HepG2 (cell line): ENCODE measurements around the gene NGRN.

Experiments
- HOXD1 ChIP-seq: sonication (generic); formaldehyde crosslinking; IDR thresholded peaks from 2 replicates; pipeline ENCODE4 v1.5.0; 2020; ENCODE audit warnings: missing genetic modification reagents
- IRF9 ChIP-seq: sonication (generic); formaldehyde crosslinking; IDR thresholded peaks from 2 replicates; pipeline ENCODE4 v1.8.0; 2022; ENCODE audit warnings: missing genetic modification reagents, mild to moderate bottlenecking, borderline replicate concordance
- PCBP2 ChIP-seq: fragments of 200-400 bp; formaldehyde crosslinking; optimal IDR thresholded peaks from 2 replicates; pipeline ENCODE3; 2018; ENCODE audit warnings: low read length, low read depth; ENCODE audit not compliant: poor library complexity, severe bottlenecking
- PRMT3 ChIP-seq: sonication (generic); formaldehyde crosslinking; IDR thresholded peaks from 2 replicates; pipeline ENCODE4 v1.8.1; 2022; ENCODE audit warnings: low read depth, mild to moderate bottlenecking, moderate library complexity, missing genetic modification reagents, borderline replicate concordance
- PTBP1 ChIP-seq: fragments of 200-400 bp; formaldehyde crosslinking; IDR thresholded peaks from 2 replicates; pipeline ENCODE4 v1.6.1; 2018; ENCODE audit warnings: low read length, low read depth; ENCODE audit not compliant: poor library complexity, severe bottlenecking
- SMAD9 ChIP-seq: sonication (generic); formaldehyde crosslinking; IDR thresholded peaks from 2 replicates; pipeline ENCODE4 v1.5.1; 2020; ENCODE audit warnings: mild to moderate bottlenecking, missing genetic modification reagents
- USF2 ChIP-seq, 2 experiments: sonication (generic) in 1 of 2; formaldehyde crosslinking in 1 of 2; IDR thresholded peaks; 2 replicates each; pipeline versions ENCODE4 v1.5.1 to v1.6.1; 2011 to 2020; ENCODE audit warnings: borderline replicate concordance in 1 of 2, low read depth in 1 of 2, low read length in 1 of 2, mild to moderate bottlenecking in 1 of 2, missing genetic modification reagents in 1 of 2, moderate library complexity in 1 of 2
- ZBTB8A ChIP-seq: sonication (generic); formaldehyde crosslinking; IDR thresholded peaks from 2 replicates; pipeline ENCODE4 v1.4.0; 2020; ENCODE audit warnings: mild to moderate bottlenecking, low read depth, missing genetic modification reagents, borderline replicate concordance
- ZNF431 ChIP-seq: sonication (generic); formaldehyde crosslinking; IDR thresholded peaks from 2 replicates; pipeline ENCODE4 v1.9.0; 2022; ENCODE audit warnings: missing genetic modification reagents, low read depth, mild to moderate bottlenecking, borderline replicate concordance
- TF ChIP-seq, protein P1 (sequence below): sonication (generic); formaldehyde crosslinking; IDR thresholded peaks from 2 replicates; pipeline ENCODE4 v1.5.0; 2020; ENCODE audit warnings: mild to moderate bottlenecking, missing genetic modification reagents, moderate library complexity

- no peak for TF ChIP-seq PRMT3
- no peak for TF ChIP-seq SMAD9 (CRISPR knock-in tag)
- no peak for TF ChIP-seq ZNF431
- TF ChIP-seq ZBTB8A (CRISPR knock-in tag) = no peak
- no peak for TF ChIP-seq PTBP1
- TF ChIP-seq, protein P1, sequence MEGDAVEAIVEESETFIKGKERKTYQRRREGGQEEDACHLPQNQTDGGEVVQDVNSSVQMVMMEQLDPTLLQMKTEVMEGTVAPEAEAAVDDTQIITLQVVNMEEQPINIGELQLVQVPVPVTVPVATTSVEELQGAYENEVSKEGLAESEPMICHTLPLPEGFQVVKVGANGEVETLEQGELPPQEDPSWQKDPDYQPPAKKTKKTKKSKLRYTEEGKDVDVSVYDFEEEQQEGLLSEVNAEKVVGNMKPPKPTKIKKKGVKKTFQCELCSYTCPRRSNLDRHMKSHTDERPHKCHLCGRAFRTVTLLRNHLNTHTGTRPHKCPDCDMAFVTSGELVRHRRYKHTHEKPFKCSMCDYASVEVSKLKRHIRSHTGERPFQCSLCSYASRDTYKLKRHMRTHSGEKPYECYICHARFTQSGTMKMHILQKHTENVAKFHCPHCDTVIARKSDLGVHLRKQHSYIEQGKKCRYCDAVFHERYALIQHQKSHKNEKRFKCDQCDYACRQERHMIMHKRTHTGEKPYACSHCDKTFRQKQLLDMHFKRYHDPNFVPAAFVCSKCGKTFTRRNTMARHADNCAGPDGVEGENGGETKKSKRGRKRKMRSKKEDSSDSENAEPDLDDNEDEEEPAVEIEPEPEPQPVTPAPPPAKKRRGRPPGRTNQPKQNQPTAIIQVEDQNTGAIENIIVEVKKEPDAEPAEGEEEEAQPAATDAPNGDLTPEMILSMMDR (CRISPR knock-in tag) = peak; percentile 98
- 0 out of 2 replicates have a peak, but pooled peaks have one; percentile 43 for TF ChIP-seq IRF9
- TF ChIP-seq USF2 (IDR thresholded peaks at IDR 0.05; ENCODE audit: low read depth, low read length) = no peak
- no peak for TF ChIP-seq USF2 (CRISPR knock-in tag; IDR thresholded peaks at IDR 0.05; ENCODE audit: borderline replicate concordance)
- TF ChIP-seq HOXD1 = no peak
- TF ChIP-seq PCBP2 = no peak
These were observed 54.8 kb downstream of the NGRN start for GRCh38 chr15:90320062-90320884.
